K562 (cell line): ENCODE measurements around the gene JPH2. TPM values are rescaled to one million over a fixed set of nuclear protein-coding genes. Genes with fewer than 3 reads are reported as not detected.

Experiments used
- ATAC-seq: fragments of 200-7000 bp; cut with Tn5 transposase; 3 replicates; pipeline ENCODE4 v1.9.1; 2020; ENCODE audit warnings: moderate library complexity
- BruUV-seq: library from RNA; stranded (reverse); fragments of 400-500 nt; replicated peaks from 2 replicates; lab custom pipeline; 2021; lab: Mats Ljungman, UMichigan
- CTCF ChIA-PET: fragments of 300-600 bp; formaldehyde crosslinking; extraction: SDS; loops from one replicate; lab custom pipeline; 2021; ENCODE audit warnings: low intra/inter-chr PET ratio; lab: Yijun Ruan, JAX
- POLR2A ChIA-PET: fragments of 300-600, 350-650 bp; sonication (Branson Sonifier 250); formaldehyde crosslinking; extraction: SDS; loops from one replicate; lab custom pipeline; 2021; ENCODE audit warnings: antibody characterized with exemption, inconsistent platforms; lab: Yijun Ruan, JAX
- DNase-seq, 4 experiments: peaks; one replicate each; pipeline versions ENCODE4 v3.0.0 to v3.0.0-alpha.2; 2011 to 2018; ENCODE audit warnings: low spot score in 3 of 4, mixed read lengths in 3 of 4; ENCODE audit errors: extremely low read depth in 1 of 4
- FAIRE-seq: peaks from 2 replicates; lab custom pipeline; 2011; peaks lifted over from hg19 to GRCh38; lab: Jason Lieb, UNC
- H2AFZ ChIP-seq: 2 replicates; pipeline ENCODE4 v1.6.0; 2011; ENCODE audit warnings: low read depth, low read length, control low read depth, inconsistent platforms
- H3K27ac ChIP-seq: fragments of 200-600 bp; 3 replicates; pipeline ENCODE4 v1.8.0; 2011; ENCODE audit warnings: low read depth, mild to moderate bottlenecking, control low read depth, inconsistent platforms, low read length, moderate library complexity, mixed read lengths; ENCODE audit errors: extremely low read depth
- H3K27me3 ChIP-seq, 2 experiments: fragments of 300-600 bp in 1 of 2; 2 replicates in 1 of 2; 3 replicates in 1 of 2; pipeline versions ENCODE4 v1.6.0 to v1.8.0; 2011; ENCODE audit warnings: inconsistent platforms in 2 of 2, low read length in 2 of 2, mild to moderate bottlenecking in 1 of 2, mixed read lengths in 1 of 2, moderate library complexity in 1 of 2; ENCODE audit not compliant: control insufficient read depth in 2 of 2, insufficient read depth in 2 of 2
- H3K36me3 ChIP-seq: fragments of 300-600 bp; 3 replicates; pipeline ENCODE4 v1.8.0; 2011; ENCODE audit warnings: mild to moderate bottlenecking, low read length, inconsistent platforms; ENCODE audit not compliant: control insufficient read depth, insufficient read depth
- H3K4me1 ChIP-seq, 2 experiments: fragments of 200-600 bp in 1 of 2; replicated peaks in 1 of 2; 2 replicates in 1 of 2; 3 replicates in 1 of 2; pipeline versions ENCODE4 v1.5.1 to v1.8.0; 2011; ENCODE audit warnings: inconsistent platforms in 2 of 2, low read length in 2 of 2, mild to moderate bottlenecking in 1 of 2, mixed read lengths in 1 of 2, moderate library complexity in 1 of 2; ENCODE audit not compliant: control insufficient read depth in 2 of 2, insufficient read depth in 2 of 2
- H3K4me2 ChIP-seq: 2 replicates; pipeline ENCODE4 v1.6.1; 2011; ENCODE audit warnings: low read length, control low read depth, inconsistent platforms, mixed read lengths; ENCODE audit not compliant: insufficient read depth
- H3K4me3 ChIP-seq: fragments of 200-600 bp; sonication (generic), shearing (Covaris generic); 2 replicates; pipeline ENCODE4 v1.5.1; 2016; ENCODE audit warnings: control low read depth, inconsistent platforms
- H3K79me2 ChIP-seq: fragments of 200-600 bp; 3 replicates; pipeline ENCODE4 v1.8.0; 2011; ENCODE audit warnings: low read length, inconsistent platforms; ENCODE audit not compliant: control insufficient read depth, insufficient read depth
- H3K9ac ChIP-seq, 2 experiments: 2 replicates each; pipeline versions ENCODE4 v1.6.0 to v1.6.1; 2011; ENCODE audit warnings: low read depth in 2 of 2, low read length in 2 of 2, control low read depth in 1 of 2, inconsistent platforms in 1 of 2, mild to moderate bottlenecking in 1 of 2, mixed read lengths in 1 of 2; ENCODE audit not compliant: insufficient read depth in 1 of 2
- H3K9me1 ChIP-seq: one replicate; pipeline ENCODE4 v1.6.0; 2011; ENCODE audit warnings: inconsistent platforms, mild to moderate bottlenecking, low read length, moderate library complexity; ENCODE audit not compliant: control insufficient read depth, insufficient read depth
- H3K9me3 ChIP-seq: replicated peaks from 2 replicates; pipeline ENCODE4 v1.5.1; 2011; ENCODE audit warnings: low read depth, low read length, inconsistent platforms; ENCODE audit not compliant: control insufficient read depth, insufficient read depth
- H4K20me1 ChIP-seq: replicated peaks from 2 replicates; pipeline ENCODE4 v1.6.1; 2011; ENCODE audit warnings: low read length, inconsistent platforms, mixed read lengths; ENCODE audit not compliant: control insufficient read depth, insufficient read depth
- CHAMP1 ChIP-seq: fragments of 450-650 bp; IDR thresholded peaks from 2 replicates; pipeline ENCODE4 v1.6.1; 2016; ENCODE audit warnings: mild to moderate bottlenecking
- DLX4 ChIP-seq: fragments of 250-450 bp; sonication (Bioruptor Pico); IDR thresholded peaks from 2 replicates; pipeline ENCODE4 v1.6.1; 2021; ENCODE audit warnings: mild to moderate bottlenecking
- HNRNPLL ChIP-seq: fragments of 200-400 bp; formaldehyde crosslinking; IDR thresholded peaks from 2 replicates; pipeline ENCODE4 v1.6.1; 2017; ENCODE audit warnings: low read length, low read depth, mild to moderate bottlenecking; ENCODE audit not compliant: poor library complexity, severe bottlenecking
- MTA2 ChIP-seq: fragments of 450-650 bp; IDR thresholded peaks from 2 replicates; pipeline ENCODE4 v1.6.1; 2016; ENCODE audit warnings: low read depth
- PURB ChIP-seq: sonication (generic); formaldehyde crosslinking; IDR thresholded peaks from 2 replicates; pipeline ENCODE4 v1.9.0; 2021; ENCODE audit warnings: low read depth, mild to moderate bottlenecking, missing genetic modification reagents
- RBM34 ChIP-seq: fragments of 200-400 bp; formaldehyde crosslinking; IDR thresholded peaks from 2 replicates; pipeline ENCODE4 v1.6.1; 2018; ENCODE audit warnings: low read length, borderline replicate concordance; ENCODE audit not compliant: insufficient read depth
- REST ChIP-seq, 2 experiments: fragments of 450-650 bp; formaldehyde crosslinking in 1 of 2; IDR thresholded peaks; 2 replicates each; pipeline versions ENCODE4 v1.4.0 to v1.6.1; 2014 to 2020; ENCODE audit warnings: mild to moderate bottlenecking in 2 of 2, borderline replicate concordance in 1 of 2, low read depth in 1 of 2
- ZNF212 ChIP-seq: fragments of 450-650 bp; formaldehyde crosslinking; IDR thresholded peaks from 2 replicates; pipeline ENCODE4 v1.4.0; 2020; ENCODE audit warnings: mild to moderate bottlenecking
- ZNF583 ChIP-seq: fragments of 250-450 bp; sonication (Bioruptor Pico); IDR thresholded peaks from 2 replicates; pipeline ENCODE4 v1.4.0; 2020
- ZNF717 ChIP-seq: fragments of 250-450 bp; sonication (Bioruptor Pico); IDR thresholded peaks from 2 replicates; pipeline ENCODE4 v1.5.0; 2021
- WGBS: fragments of 100-300 bp; shearing (Covaris generic); methylation state at CpG from one replicate; pipeline ENCODE4 v1.1.6; 2016; ENCODE audit warnings: low coverage, mixed read lengths; ENCODE audit not compliant: insufficient coverage; ENCODE audit errors: missing lambda C conversion rate; 5-methylcytosine and 5-hydroxymethylcytosine counted together
- in situ Hi-C: fragments of 300-500 bp; cut with MboI; formaldehyde crosslinking; loops from 4 replicates; pipeline ENCODE4 v1.15.0; 2018; ENCODE audit warnings: inconsistent platforms, mixed read lengths
- intact Hi-C: fragments of 100-400 bp; cut with micrococcal nuclease; formaldehyde crosslinking; loops from 2 replicates; pipeline ENCODE4 v1.14.2; 2022
- polyA plus RNA-seq, 8 experiments: library from polyadenylated mRNA; depleted of rRNA in 4 of 8; stranded (reverse) in 5 of 8; unstranded in 3 of 8; fragments of >200 nt; fragmentation: Nextera tagmentation in 2 of 8; fragmentation: Illumina TruSeq in 1 of 8; extraction: Ambion mirVana in 2 of 8; extraction: Trizol in 1 of 8; gene quantifications; 2 replicates each; pipeline versions ENCODE4 v1.2.1 to v1.2.3, GENCODE V29; 2011 to 2014; ENCODE audit warnings: inconsistent platforms in 1 of 8, missing spikeins in 1 of 8
- total RNA-seq, 7 experiments: library from RNA; depleted of rRNA in 6 of 7; stranded (reverse); fragments of >200 nt in 6 of 7; fragmentation: Illumina TruSeq in 2 of 7; extraction: Trizol in 2 of 7; gene quantifications; 2 replicates each; pipeline versions ENCODE4 v1.2.1 to v1.2.3, GENCODE V29; 2011 to 2021; ENCODE audit warnings: low replicate concordance in 1 of 7

JPH2 gene
- total and polyA plus RNA-seq, 9 of the 15 experiments (the other 6 are each of a cell fraction or from before 2014, with no cell fraction given): not detected

GRCh38 chr20:44142413-44142812 lies 44.6 kb downstream of the JPH2 start (continued):
- TF ChIP-seq PURB: no peak

GRCh38 chr20:44141873-44142272 lies 45.1 kb downstream of the JPH2 start:
- no TSS peak for BruUV-seq
- intact Hi-C loops: no loop called here
- H3K9ac ChIP-seq: no peak overlapping the region
- H3K9me3 ChIP-seq: no peaks in the 10 kb centered on the region
- ATAC-seq: no peak
- no peak overlapping the region for H2AFZ ChIP-seq
- no peak for DNase-seq
- H3K36me3 ChIP-seq: no peaks in the 10 kb centered on the region
- ChIA-PET POLR2A (no interaction called here), CTCF (no interaction called here)
- no peaks in the 10 kb centered on the region; a peak in 1 of 5 replicates for H3K4me1 ChIP-seq
- peaks cover 41 to 79% of the 10 kb centered on the region in 2 experiments for H3K27me3 ChIP-seq
- no peak overlapping the region for H3K4me2 ChIP-seq
- H3K9me1 ChIP-seq: no peaks in the 10 kb centered on the region
- H3K4me3 ChIP-seq: no peak overlapping the region
- H3K27ac ChIP-seq: no peak overlapping the region
- H4K20me1 ChIP-seq: peaks cover 8% of the 10 kb centered on the region; the same call in 1 of the 2 replicates
- in situ Hi-C loops: no loop called here
- H3K79me2 ChIP-seq: no peaks in the 10 kb centered on the region
- no peak for FAIRE-seq
- 2% methylated on average over 6 of the region's 6 CpGs for WGBS
- TF ChIP-seq MTA2: no peak
- TF ChIP-seq RBM34: no peak
- TF ChIP-seq DLX4 (CRISPR knock-in tag): no peak
- TF ChIP-seq ZNF717 (CRISPR knock-in tag): no peak
- no peak for TF ChIP-seq ZNF212
- TF ChIP-seq ZNF583 (CRISPR knock-in tag): no peak
- no peak for TF ChIP-seq REST (IDR thresholded peaks at IDR 0.05; ENCODE audit: borderline replicate concordance)
- no peak for TF ChIP-seq REST (CRISPR knock-in tag; IDR thresholded peaks at IDR 0.05; ENCODE audit: low read depth)
- no peak for TF ChIP-seq HNRNPLL
- no peak for TF ChIP-seq CHAMP1
